Adrenal gland (tissue), 12 donors: ENCODE results near the gene TTLL5. TPM values are rescaled to one million over a fixed set of nuclear protein-coding genes. Genes with fewer than 3 reads are reported as not detected.
A peak's percentile ranks its signal among the peaks of the same experiment; 100 is the strongest.

Source experiments
- DNase-seq, 7 donors: peaks; one replicate each; pipeline ENCODE4 v3.0.0-alpha.2; 2019 to 2020
- H3K27ac ChIP-seq, 5 donors: fragments of 200-600 bp; sonication (generic) in 4 of 5; 1 replicate in 3 of 5; 2 replicates in 2 of 5; pipeline versions ENCODE4 v1.5.1 to v1.8.0; 2016 to 2020; ENCODE audit warnings: mild to moderate bottlenecking in 1 of 5
- H3K27me3 ChIP-seq: fragments of 200-600 bp; 2 replicates; pipeline ENCODE4 v1.8.0; 2021
- H3K36me3 ChIP-seq, 2 donors: fragments of 200-600 bp; replicated peaks in 1 of 2; 1 replicate in 1 of 2; 2 replicates in 1 of 2; pipeline versions ENCODE4 v1.5.1 to v1.8.0; 2018 to 2022
- H3K4me1 ChIP-seq, 2 donors: fragments of 200-600 bp; replicated peaks in 1 of 2; 1 replicate in 1 of 2; 2 replicates in 1 of 2; pipeline versions ENCODE4 v1.5.1 to v1.8.0; 2018 to 2021
- H3K4me3 ChIP-seq, 4 donors: fragments of 200-600 bp; sonication (generic) in 3 of 4; one replicate each; pipeline ENCODE4 v1.5.1; 2016 to 2018
- H3K9me3 ChIP-seq, 3 donors: fragments of 200-600 bp; sonication (generic) in 1 of 3; replicated peaks in 1 of 3; 1 replicate in 2 of 3; 2 replicates in 1 of 3; pipeline versions ENCODE4 v1.5.1 to v1.8.0; 2016 to 2021
- POLR2A ChIP-seq, 2 donors: fragments of 450-650 bp; IDR thresholded peaks; one replicate each; pipeline ENCODE4 v1.6.1; 2017; ENCODE audit warnings: antibody characterized with exemption in 2 of 2, mild to moderate bottlenecking in 2 of 2, moderate library complexity in 1 of 2
- WGBS, 4 donors: extraction: QIAGEN DNeasy Blood & Tissue Kit in 2 of 4; methylation state at CpG; one replicate each; pipeline versions ENCODE4 v1.1.5 to v1.1.7; 2013 to 2017; 5-methylcytosine and 5-hydroxymethylcytosine counted together
- intact Hi-C, 2 donors: fragments of 100-400 bp; cut with DNase I; formaldehyde crosslinking; loops; one replicate each; pipeline versions ENCODE4 v1.14.1 to v1.15.0; 2022 to 2023
- polyA plus RNA-seq, 3 donors: library from polyadenylated mRNA; stranded (reverse); fragments of 200-250 nt in 2 of 3; fragments of 350-450 nt in 1 of 3; fragmentation: Illumina TruSeq in 1 of 3; extraction: RNeasy Lipid Tissue Mini Kit (QIAGEN cat#74804) in 1 of 3; gene quantifications; one replicate each; pipeline ENCODE4 v1.2.3, GENCODE V29; 2013 to 2014
- total RNA-seq, 9 donors: library from RNA; depleted of rRNA in 4 of 9; stranded (reverse); fragments of >200 nt in 4 of 9; fragments of 120-200 nt in 1 of 9; fragmentation: NEBNext Ultra II Directional in 1 of 9; extraction: Animal tissue kit (Norgen Biotek cat#: 25700) in 1 of 9; gene quantifications; one replicate each; pipeline versions ENCODE4 v1.1.0 to v1.2.4, GENCODE V29; 2013 to 2023
- TF ChIP-seq, protein P1 (sequence below), 6 experiments: fragments of 450-650 bp in 4 of 6; fragments of 200-600 bp in 2 of 6; sonication (generic) in 1 of 6; IDR thresholded peaks; 1 replicate in 5 of 6; 2 replicates in 1 of 6; pipeline versions ENCODE4 v1.5.1 to v1.8.0; 2016 to 2021; ENCODE audit warnings: antibody characterized with exemption in 6 of 6, mild to moderate bottlenecking in 2 of 6, moderate library complexity in 1 of 6
- donor health status: healthy with polysubstance abuse.
- donor health status: Bipolar disorder and iron deficiency.
- donor health status: DM: yes; HTN: yes; CAD: no.
- donor health status: DM: no; HTN: no; CAD: no.
- donor health status: DM: no; HTN: no; CAD: no.
- donor health status: DM: yes; HTN: yes; CAD: no.

The TTLL5 gene
- total and polyA plus RNA-seq, 12 donors: 12.7 to 34.0 (median 24.1) TPM

DNA sequence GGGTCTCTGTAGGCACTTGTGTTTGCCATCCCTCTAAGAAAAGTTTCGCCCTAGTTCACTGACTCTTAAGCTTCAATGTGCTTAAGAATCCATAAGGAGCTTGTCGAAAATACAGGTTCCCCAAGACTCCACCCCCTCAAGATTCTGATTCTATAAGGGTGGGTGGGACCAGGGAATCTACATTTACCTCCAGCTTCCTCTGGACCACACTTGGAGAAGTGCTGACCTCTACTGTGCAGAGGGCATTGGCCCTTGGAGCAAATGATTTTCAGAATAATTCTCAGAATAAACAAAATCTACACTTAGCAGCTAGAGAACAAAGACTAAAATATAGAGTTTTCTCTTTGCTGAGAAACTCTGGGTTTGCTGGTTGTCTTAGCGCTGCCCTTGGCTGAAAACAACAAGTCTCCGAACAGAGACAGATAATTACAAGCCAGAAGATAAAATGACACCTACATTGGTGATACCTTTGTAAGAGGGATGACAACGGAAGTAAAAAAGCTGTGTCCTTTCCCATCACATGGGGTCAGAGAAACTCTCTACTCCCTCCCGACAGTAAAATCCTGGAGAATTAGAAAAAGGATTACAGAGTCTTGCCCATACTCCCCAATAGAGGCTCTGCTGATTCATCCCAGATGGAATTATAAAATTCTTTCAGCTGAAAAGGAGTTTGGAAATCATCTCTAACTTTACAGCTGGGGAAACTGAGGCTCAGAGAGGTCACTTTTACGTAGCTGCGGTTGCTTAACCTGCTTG lies 316.0 kb downstream of the TTLL5 start:
- no peak for DNase-seq
- Histone ChIP-seq H3K4me1 (peaks cover 6 to 23% of the 10 kb centered on the region in 2 donors), H3K36me3 (no peaks in the 10 kb centered on the region), H3K27ac (no peak overlapping the region), H3K4me3 (no peak overlapping the region), H3K9me3 (no peaks in the 10 kb centered on the region), H3K27me3 (no peaks in the 10 kb centered on the region)
- intact Hi-C loops: loop anchor here in 1 of 2 donors (5.0 kb wide), 1 partner anchor 70 kb away; no protein-coding TSS in a partner anchor
- TF ChIP-seq POLR2A (IDR thresholded peaks at IDR 0.05): no peak
- TF ChIP-seq, protein P1, sequence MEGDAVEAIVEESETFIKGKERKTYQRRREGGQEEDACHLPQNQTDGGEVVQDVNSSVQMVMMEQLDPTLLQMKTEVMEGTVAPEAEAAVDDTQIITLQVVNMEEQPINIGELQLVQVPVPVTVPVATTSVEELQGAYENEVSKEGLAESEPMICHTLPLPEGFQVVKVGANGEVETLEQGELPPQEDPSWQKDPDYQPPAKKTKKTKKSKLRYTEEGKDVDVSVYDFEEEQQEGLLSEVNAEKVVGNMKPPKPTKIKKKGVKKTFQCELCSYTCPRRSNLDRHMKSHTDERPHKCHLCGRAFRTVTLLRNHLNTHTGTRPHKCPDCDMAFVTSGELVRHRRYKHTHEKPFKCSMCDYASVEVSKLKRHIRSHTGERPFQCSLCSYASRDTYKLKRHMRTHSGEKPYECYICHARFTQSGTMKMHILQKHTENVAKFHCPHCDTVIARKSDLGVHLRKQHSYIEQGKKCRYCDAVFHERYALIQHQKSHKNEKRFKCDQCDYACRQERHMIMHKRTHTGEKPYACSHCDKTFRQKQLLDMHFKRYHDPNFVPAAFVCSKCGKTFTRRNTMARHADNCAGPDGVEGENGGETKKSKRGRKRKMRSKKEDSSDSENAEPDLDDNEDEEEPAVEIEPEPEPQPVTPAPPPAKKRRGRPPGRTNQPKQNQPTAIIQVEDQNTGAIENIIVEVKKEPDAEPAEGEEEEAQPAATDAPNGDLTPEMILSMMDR (IDR thresholded peaks at IDR 0.05): no peak
- 69 to 76% (median 74%) methylated on average over 8 of the region's 8 CpGs for WGBS, 4 donors

DNA sequence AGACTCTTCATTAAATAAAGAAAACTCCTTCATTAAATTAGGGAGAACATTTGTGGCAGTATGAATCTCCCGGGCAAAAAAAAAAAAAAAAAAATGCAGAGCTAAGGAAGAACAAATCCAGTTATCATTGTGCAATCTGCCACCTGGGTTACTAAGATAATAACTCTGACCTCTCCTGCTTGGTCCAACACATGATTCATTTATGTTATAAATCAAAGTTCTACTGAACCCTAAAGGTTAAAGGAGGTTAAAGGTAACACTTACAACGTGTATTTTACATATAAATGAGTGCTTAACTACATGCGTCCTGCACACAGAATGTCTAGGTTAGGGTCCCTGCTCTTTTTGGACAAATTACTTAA lies 316.5 kb downstream of the TTLL5 start:
- intact Hi-C loops: loop anchor here in 1 of 2 donors (5.0 kb wide), 1 partner anchor 70 kb away; no protein-coding TSS in a partner anchor
- Histone ChIP-seq H3K27me3 (no peaks in the 10 kb centered on the region), H3K9me3 (no peaks in the 10 kb centered on the region), H3K4me3 (no peak overlapping the region), H3K27ac (no peak overlapping the region), H3K36me3 (no peaks in the 10 kb centered on the region), H3K4me1 (peaks cover 6 to 23% of the 10 kb centered on the region in 2 donors)
- TF ChIP-seq POLR2A (IDR thresholded peaks at IDR 0.05): no peak
- TF ChIP-seq, protein P1 (IDR thresholded peaks at IDR 0.05): no peak
- DNase-seq: peak in 1 of 7 donors; percentile 24
- WGBS, 4 donors: 29 to 46% (median 42%) methylated on average over 3 of the region's 3 CpGs

DNA sequence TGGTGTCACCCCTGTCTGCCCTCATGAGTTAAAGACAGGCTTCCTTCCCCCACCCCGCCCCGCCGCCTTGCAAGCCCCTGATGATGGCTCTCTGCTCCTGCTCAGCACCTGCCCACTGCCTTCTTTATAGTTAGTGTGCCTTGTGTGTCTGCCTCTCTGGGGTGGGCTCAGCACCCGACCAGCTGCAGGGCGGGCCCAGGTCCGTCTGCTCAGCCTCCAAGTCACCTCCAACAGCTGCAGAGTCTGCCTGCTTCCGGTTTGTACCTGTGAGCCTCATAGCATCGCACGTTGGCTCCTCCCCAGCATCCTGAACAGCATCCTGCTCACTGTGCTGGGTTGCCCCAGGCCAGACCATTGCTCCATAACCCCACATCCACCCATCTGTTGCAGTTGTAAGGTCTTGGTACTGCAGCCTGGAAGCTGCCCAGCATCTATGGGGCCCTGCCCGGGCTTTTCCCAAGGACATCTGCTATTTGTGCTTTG lies 317.2 kb downstream of the TTLL5 start:
- intact Hi-C loops: loop anchor here in 1 of 2 donors (5.0 kb wide), 1 partner anchor 71 kb away; no protein-coding TSS in a partner anchor
- no peak overlapping the region for H3K4me3 ChIP-seq
- WGBS, 4 donors: 68 to 77% (median 70%) methylated on average over 8 to 10 of the region's 10 CpGs

DNA sequence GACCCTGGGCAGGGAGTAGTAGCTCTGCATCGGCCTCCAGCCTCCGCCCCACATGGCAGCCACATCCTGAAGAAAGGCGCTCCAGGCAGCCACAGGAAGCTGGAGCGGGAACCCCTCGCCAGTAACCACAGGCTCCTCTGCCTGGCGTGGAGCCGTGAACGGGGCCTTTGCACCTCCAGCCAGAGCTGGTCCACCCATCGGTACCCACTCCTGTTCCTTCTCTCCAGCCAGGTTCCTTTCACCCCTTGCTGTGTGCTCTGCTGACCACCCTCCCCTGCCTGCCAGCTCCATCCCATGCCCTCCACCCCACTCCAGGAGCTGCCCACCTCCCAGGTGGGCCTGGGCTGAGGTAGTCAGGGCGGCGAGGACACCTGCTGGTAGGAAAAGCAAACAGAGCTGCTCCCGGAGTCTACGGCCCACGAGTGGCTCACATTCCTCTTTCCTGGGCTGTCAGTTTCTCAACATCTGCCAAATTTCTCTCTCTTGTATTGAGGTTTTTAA lies 318.1 kb downstream of the TTLL5 start:
- H3K4me1 ChIP-seq: peaks cover 10 to 28% of the 10 kb centered on the region in 2 donors
- no peaks in the 10 kb centered on the region for H3K36me3 ChIP-seq
- no peak overlapping the region for H3K4me3 ChIP-seq
- H3K9me3 ChIP-seq: no peaks in the 10 kb centered on the region
- no peak overlapping the region for H3K27ac ChIP-seq
- intact Hi-C loops: loop anchor here in 1 of 2 donors (5.0 kb wide), 1 partner anchor 72 kb away; no protein-coding TSS in a partner anchor
- TF ChIP-seq POLR2A (IDR thresholded peaks at IDR 0.05): no peak
- TF ChIP-seq, protein P1 (IDR thresholded peaks at IDR 0.05): peak in 5 of 6 experiments; percentile 37 to 57 (median 50)
- DNase-seq: peak in 4 of 7 donors; percentile 21 to 64 (median 40)
- 45 to 54% (median 51%) methylated on average over 5 to 14 of the region's 14 CpGs for WGBS, 4 donors
- no peaks in the 10 kb centered on the region for H3K27me3 ChIP-seq

More for the DNA sequence above, 317.2 kb downstream of the TTLL5 start:
- Histone ChIP-seq H3K9me3 (no peaks in the 10 kb centered on the region), H3K27me3 (no peaks in the 10 kb centered on the region), H3K36me3 (no peaks in the 10 kb centered on the region), H3K27ac (no peak overlapping the region), H3K4me1 (peaks cover 10 to 28% of the 10 kb centered on the region in 2 donors)
- DNase-seq: peak in 2 of 7 donors; percentile 24 to 47
- TF ChIP-seq, protein P1 (IDR thresholded peaks at IDR 0.05): no peak
